Naive thymus-derived CD8-positive, alpha-beta T cell (primary cell): ENCODE results near the gene KAZN. TPM values are rescaled to one million over a fixed set of nuclear protein-coding genes. Genes with fewer than 3 reads are reported as not detected.

Source experiments
- ATAC-seq, 2 donors: fragments of 150-1000 bp; cut with Tn5 transposase in 1 of 2; sonication (Bioruptor Pico), chemical (Tn5 transposase) in 1 of 2; 1 replicate in 1 of 2; 2 replicates in 1 of 2; pipeline ENCODE4 v1.10.0; 2021; ENCODE audit warnings: mild to moderate bottlenecking in 2 of 2, moderate library complexity in 2 of 2
- POLR2A ChIA-PET: fragments of 350-600 bp; sonication (Branson Sonifier 250); formaldehyde crosslinking; loops from one replicate; lab custom pipeline; 2021; ENCODE audit warnings: antibody characterized with exemption; lab: Charles Lee
- DNase-seq, 10 donors: peaks; one replicate each; pipeline versions ENCODE4 v3.0.0 to v3.0.0-alpha.2; 2020 to 2022
- H3K27ac Mint-ChIP-seq, 10 donors: one replicate each; pipeline ENCODE4 v1.8.0; 2020 to 2022; ENCODE audit warnings: mild to moderate bottlenecking in 10 of 10, mixed read lengths in 10 of 10, moderate library complexity in 4 of 10, inconsistent platforms in 1 of 10
- H3K27me3 Mint-ChIP-seq, 5 donors: one replicate each; pipeline ENCODE4 v1.8.0; 2021 to 2022; ENCODE audit warnings: mixed read lengths in 5 of 5
- H3K36me3 Mint-ChIP-seq, 3 donors: one replicate each; pipeline ENCODE4 v1.8.0; 2020 to 2022; ENCODE audit warnings: mixed read lengths in 3 of 3, mild to moderate bottlenecking in 2 of 3, inconsistent platforms in 1 of 3
- H3K4me1 Mint-ChIP-seq, 4 donors: one replicate each; pipeline ENCODE4 v1.8.0; 2021 to 2022; ENCODE audit warnings: mixed read lengths in 4 of 4
- H3K4me3 Mint-ChIP-seq, 10 donors: one replicate each; pipeline ENCODE4 v1.8.0; 2020 to 2022; ENCODE audit warnings: mild to moderate bottlenecking in 10 of 10, mixed read lengths in 10 of 10, moderate library complexity in 6 of 10, inconsistent platforms in 1 of 10
- H3K9me3 Mint-ChIP-seq, 9 donors: one replicate each; pipeline ENCODE4 v1.8.0; 2020 to 2022; ENCODE audit warnings: mixed read lengths in 9 of 9, mild to moderate bottlenecking in 3 of 9, inconsistent platforms in 1 of 9, moderate library complexity in 1 of 9
- polyA plus RNA-seq, 3 donors: library from polyadenylated mRNA; unstranded; fragments of 300-500 nt; fragmentation: Illumina TruSeq; gene quantifications; one replicate each; pipeline ENCODE4 v1.2.3, GENCODE V29; 2021
- total RNA-seq, 8 experiments: library from RNA in 2 of 8; stranded (reverse) in 2 of 8; gene quantifications; one replicate each; pipeline ENCODE4 v1.2.3 and lab custom pipeline; 2021 to 2026

The KAZN gene
- total RNA-seq (under 1 TPM; 0.18 to 0.63 TPM), polyA plus RNA-seq (under 1 TPM in 2 of 3 donors, not detected in 1; 0.02 to 0.06 TPM), total RNA-seq (lab: John Stamatoyannopoulos, UW) (0 to 2.0 (median 0.60) reads per million in 6 experiments)

- H3K27ac Mint-ChIP-seq = no peak within 1 kb of the TSS
- H3K27me3 Mint-ChIP-seq = peaks cover 37 to 74% (median 49%) of the 10 kb centered on the region in 5 donors
- H3K9me3 Mint-ChIP-seq = peaks cover 0 to 1% (median 0%) of the 10 kb centered on the region in 9 donors
- no peak for ATAC-seq
- POLR2A ChIA-PET = no interaction called here
- no peaks in the 10 kb centered on the region for H3K36me3 Mint-ChIP-seq
- H3K4me1 Mint-ChIP-seq = peaks cover 0 to 8% (median 3%) of the 10 kb centered on the region in 4 donors
- DNase-seq = no peak
- H3K4me3 Mint-ChIP-seq = peak within 1 kb of the TSS in 1 of 10 donors; percentile 2
Measured at GRCh38 chr1:14598498-14599182, at the start of gene KAZN. TSS of gene KAZN (plus strand) at chr1:14598685.

- H3K9me3 Mint-ChIP-seq = no peaks in the 10 kb centered on the region
- no peak overlapping the region for H3K27ac Mint-ChIP-seq
- DNase-seq (no peak), ATAC-seq (no peak)
- H3K36me3 Mint-ChIP-seq = no peaks in the 10 kb centered on the region
- no peak overlapping the region for H3K4me3 Mint-ChIP-seq
- H3K4me1 Mint-ChIP-seq = no peaks in the 10 kb centered on the region
- POLR2A ChIA-PET = no interaction called here
- H3K27me3 Mint-ChIP-seq = peaks cover 4 to 58% (median 12%) of the 10 kb centered on the region in 5 donors
Measured at GRCh38 chr1:14549897-14550620, 48.4 kb upstream of the KAZN start.

- DNase-seq (no peak), ATAC-seq (no peak)
- no peak overlapping the region for H3K4me3 Mint-ChIP-seq
- H3K27me3 Mint-ChIP-seq = peaks cover 4 to 46% (median 14%) of the 10 kb centered on the region in 5 donors
- no peak overlapping the region for H3K27ac Mint-ChIP-seq
- POLR2A ChIA-PET = no interaction called here
- no peaks in the 10 kb centered on the region for H3K4me1 Mint-ChIP-seq
- no peaks in the 10 kb centered on the region for H3K9me3 Mint-ChIP-seq
- no peaks in the 10 kb centered on the region for H3K36me3 Mint-ChIP-seq
Measured at GRCh38 chr1:14551386-14551785, 47.1 kb upstream of the KAZN start.

GRCh38 chr1:14552246-14552965, 46.1 kb upstream of the KAZN start:
- no peak overlapping the region for H3K27ac Mint-ChIP-seq
- H3K4me3 Mint-ChIP-seq = no peak overlapping the region
- no peak for ATAC-seq
- no peaks in the 10 kb centered on the region for H3K36me3 Mint-ChIP-seq
- no peaks in the 10 kb centered on the region for H3K4me1 Mint-ChIP-seq
- POLR2A ChIA-PET = no interaction called here
- no peak for DNase-seq
- no peaks in the 10 kb centered on the region for H3K9me3 Mint-ChIP-seq
- peaks cover 4 to 46% (median 15%) of the 10 kb centered on the region in 5 donors for H3K27me3 Mint-ChIP-seq

GRCh38 chr1:14553711-14554110, 44.8 kb upstream of the KAZN start:
- Mint-ChIP-seq H3K9me3 (no peaks in the 10 kb centered on the region), H3K36me3 (no peaks in the 10 kb centered on the region), H3K27ac (no peak overlapping the region), H3K4me3 (no peak overlapping the region), H3K27me3 (peaks cover 2 to 46% (median 15%) of the 10 kb centered on the region in 5 donors), H3K4me1 (no peaks in the 10 kb centered on the region)
- DNase-seq = no peak
- POLR2A ChIA-PET = no interaction called here
- ATAC-seq = no peak

GRCh38 chr1:14555091-14555490, 43.4 kb upstream of the KAZN start:
- Mint-ChIP-seq H3K36me3 (no peaks in the 10 kb centered on the region), H3K4me1 (no peaks in the 10 kb centered on the region), H3K4me3 (no peak overlapping the region), H3K27ac (no peak overlapping the region), H3K27me3 (peaks cover 1 to 43% (median 9%) of the 10 kb centered on the region in 5 donors), H3K9me3 (no peaks in the 10 kb centered on the region)
- POLR2A ChIA-PET = no interaction called here
- no peak for ATAC-seq
- DNase-seq = no peak

- POLR2A ChIA-PET = no interaction called here
- no peak overlapping the region for H3K4me3 Mint-ChIP-seq
- no peaks in the 10 kb centered on the region for H3K36me3 Mint-ChIP-seq
- no peak for DNase-seq
- H3K27me3 Mint-ChIP-seq = peaks cover 7 to 29% (median 14%) of the 10 kb centered on the region in 5 donors
- H3K27ac Mint-ChIP-seq = no peak overlapping the region
- peaks cover 0 to 3% (median 0%) of the 10 kb centered on the region in 9 donors for H3K9me3 Mint-ChIP-seq
- no peaks in the 10 kb centered on the region for H3K4me1 Mint-ChIP-seq
- ATAC-seq = no peak
Measured at GRCh38 chr1:14561014-14561693, 37.3 kb upstream of the KAZN start.

- no peak overlapping the region for H3K27ac Mint-ChIP-seq
- H3K27me3 Mint-ChIP-seq = peaks cover 4 to 21% (median 9%) of the 10 kb centered on the region in 5 donors
- no peaks in the 10 kb centered on the region for H3K4me1 Mint-ChIP-seq
- peaks cover 0 to 23% (median 5%) of the 10 kb centered on the region in 9 donors for H3K9me3 Mint-ChIP-seq
- DNase-seq (no peak), ATAC-seq (no peak)
- H3K4me3 Mint-ChIP-seq = no peak overlapping the region
- H3K36me3 Mint-ChIP-seq = peaks cover 0 to 10% (median 0%) of the 10 kb centered on the region in 3 donors
- POLR2A ChIA-PET = no interaction called here
Measured at GRCh38 chr1:14565090-14565489, 33.4 kb upstream of the KAZN start.

- DNase-seq (no peak), ATAC-seq (no peak)
- Mint-ChIP-seq H3K9me3 (peaks cover 0 to 25% (median 8%) of the 10 kb centered on the region in 9 donors), H3K4me3 (no peak overlapping the region), H3K27me3 (peaks cover 9 to 20% (median 13%) of the 10 kb centered on the region in 5 donors), H3K4me1 (no peaks in the 10 kb centered on the region), H3K27ac (no peak overlapping the region), H3K36me3 (peaks cover 0 to 10% (median 0%) of the 10 kb centered on the region in 3 donors)
- POLR2A ChIA-PET = no interaction called here
Measured at GRCh38 chr1:14567056-14567455, 31.4 kb upstream of the KAZN start.

- no peak overlapping the region for H3K27ac Mint-ChIP-seq
- H3K4me1 Mint-ChIP-seq = no peaks in the 10 kb centered on the region
- POLR2A ChIA-PET = no interaction called here
- peaks cover 0 to 25% (median 8%) of the 10 kb centered on the region in 9 donors for H3K9me3 Mint-ChIP-seq
- H3K36me3 Mint-ChIP-seq = peaks cover 0 to 10% (median 0%) of the 10 kb centered on the region in 3 donors
- no peak overlapping the region for H3K4me3 Mint-ChIP-seq
- peaks cover 9 to 20% (median 13%) of the 10 kb centered on the region in 5 donors for H3K27me3 Mint-ChIP-seq
- ATAC-seq = no peak
- no peak for DNase-seq
Measured at GRCh38 chr1:14567903-14568302, 30.6 kb upstream of the KAZN start.

- POLR2A ChIA-PET = no interaction called here
- Mint-ChIP-seq H3K27me3 (peaks cover 9 to 18% (median 10%) of the 10 kb centered on the region in 5 donors), H3K9me3 (peaks cover 0 to 25% (median 8%) of the 10 kb centered on the region in 9 donors), H3K27ac (no peak overlapping the region), H3K4me1 (no peaks in the 10 kb centered on the region), H3K4me3 (no peak overlapping the region), H3K36me3 (peaks cover 0 to 10% (median 0%) of the 10 kb centered on the region in 3 donors)
- no peak for ATAC-seq
- no peak for DNase-seq
Measured at GRCh38 chr1:14568716-14569355, 29.6 kb upstream of the KAZN start.

- no peak overlapping the region for H3K4me3 Mint-ChIP-seq
- ATAC-seq (no peak), DNase-seq (no peak)
- H3K4me1 Mint-ChIP-seq = no peaks in the 10 kb centered on the region
- H3K27ac Mint-ChIP-seq = no peak overlapping the region
- H3K9me3 Mint-ChIP-seq = peaks cover 2 to 33% (median 14%) of the 10 kb centered on the region in 9 donors
- peaks cover 13 to 26% (median 17%) of the 10 kb centered on the region in 5 donors for H3K27me3 Mint-ChIP-seq
- POLR2A ChIA-PET = no interaction called here
- peaks cover 0 to 15% (median 0%) of the 10 kb centered on the region in 3 donors for H3K36me3 Mint-ChIP-seq
Measured at GRCh38 chr1:14570514-14570913, 28.0 kb upstream of the KAZN start.
